ENCODE measurements around the gene GNG14.
"Not testable (repeated sequence)": the region's sequence is repeated elsewhere in the genome, so short reads cannot be mapped to it uniquely, and the experiment has no call there.

DNA sequence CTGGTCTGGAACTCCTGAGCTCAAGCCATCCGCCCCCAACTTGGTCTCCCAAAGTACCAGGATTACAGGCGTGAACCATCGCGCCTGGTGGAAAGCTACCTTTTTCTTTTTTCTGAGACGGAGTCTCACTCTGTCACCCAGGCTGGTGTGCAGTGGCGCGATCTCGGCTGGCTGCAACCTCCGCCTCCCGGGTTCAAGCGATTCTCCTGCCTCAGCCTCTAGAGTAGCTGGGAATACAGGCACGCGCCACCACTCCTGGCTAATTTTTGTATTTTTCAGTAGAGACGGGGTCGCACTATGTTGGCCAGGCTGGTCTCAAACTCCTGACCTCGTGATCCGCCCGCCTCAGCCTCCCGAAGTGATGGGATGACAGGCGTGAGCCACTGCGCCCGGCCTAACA lies 9.6 kb downstream of the GNG14 start:
- TF ChIP-seq, protein P1, sequence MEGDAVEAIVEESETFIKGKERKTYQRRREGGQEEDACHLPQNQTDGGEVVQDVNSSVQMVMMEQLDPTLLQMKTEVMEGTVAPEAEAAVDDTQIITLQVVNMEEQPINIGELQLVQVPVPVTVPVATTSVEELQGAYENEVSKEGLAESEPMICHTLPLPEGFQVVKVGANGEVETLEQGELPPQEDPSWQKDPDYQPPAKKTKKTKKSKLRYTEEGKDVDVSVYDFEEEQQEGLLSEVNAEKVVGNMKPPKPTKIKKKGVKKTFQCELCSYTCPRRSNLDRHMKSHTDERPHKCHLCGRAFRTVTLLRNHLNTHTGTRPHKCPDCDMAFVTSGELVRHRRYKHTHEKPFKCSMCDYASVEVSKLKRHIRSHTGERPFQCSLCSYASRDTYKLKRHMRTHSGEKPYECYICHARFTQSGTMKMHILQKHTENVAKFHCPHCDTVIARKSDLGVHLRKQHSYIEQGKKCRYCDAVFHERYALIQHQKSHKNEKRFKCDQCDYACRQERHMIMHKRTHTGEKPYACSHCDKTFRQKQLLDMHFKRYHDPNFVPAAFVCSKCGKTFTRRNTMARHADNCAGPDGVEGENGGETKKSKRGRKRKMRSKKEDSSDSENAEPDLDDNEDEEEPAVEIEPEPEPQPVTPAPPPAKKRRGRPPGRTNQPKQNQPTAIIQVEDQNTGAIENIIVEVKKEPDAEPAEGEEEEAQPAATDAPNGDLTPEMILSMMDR (IDR thresholded peaks at IDR 0.05 in 2 of 3, conservative IDR thresholded peaks at IDR 0.05 in 1 of 3; ENCODE audit: borderline replicate concordance in 1 of 3, insufficient read depth in 1 of 3, low read depth in 2 of 3, low read length in 2 of 3) = not testable (repeated sequence)
- TF ChIP-seq YY1 (IDR thresholded peaks at IDR 0.05; ENCODE audit: extremely low read depth, insufficient replicate concordance, low read depth, low read length); ZBTB33 (IDR thresholded peaks at IDR 0.05; ENCODE audit: extremely low read depth, insufficient replicate concordance, low read length); POLR2A (IDR thresholded peaks at IDR 0.05; ENCODE audit: borderline replicate concordance, extremely low read depth, insufficient read depth, insufficient read length); JUND (IDR thresholded peaks at IDR 0.05); POLR2AphosphoS5 (IDR thresholded peaks at IDR 0.05; ENCODE audit: low read depth, low read length); RAD21 (IDR thresholded peaks at IDR 0.05; ENCODE audit: low read depth); CEBPB (IDR thresholded peaks at IDR 0.05; ENCODE audit: low read depth); EZH2 (IDR thresholded peaks at IDR 0.05); SRF (IDR thresholded peaks at IDR 0.05; ENCODE audit: low read depth); EGR1 (IDR thresholded peaks at IDR 0.05; ENCODE audit: low read depth): not testable (repeated sequence)
- TF ChIP-seq, protein P2, sequence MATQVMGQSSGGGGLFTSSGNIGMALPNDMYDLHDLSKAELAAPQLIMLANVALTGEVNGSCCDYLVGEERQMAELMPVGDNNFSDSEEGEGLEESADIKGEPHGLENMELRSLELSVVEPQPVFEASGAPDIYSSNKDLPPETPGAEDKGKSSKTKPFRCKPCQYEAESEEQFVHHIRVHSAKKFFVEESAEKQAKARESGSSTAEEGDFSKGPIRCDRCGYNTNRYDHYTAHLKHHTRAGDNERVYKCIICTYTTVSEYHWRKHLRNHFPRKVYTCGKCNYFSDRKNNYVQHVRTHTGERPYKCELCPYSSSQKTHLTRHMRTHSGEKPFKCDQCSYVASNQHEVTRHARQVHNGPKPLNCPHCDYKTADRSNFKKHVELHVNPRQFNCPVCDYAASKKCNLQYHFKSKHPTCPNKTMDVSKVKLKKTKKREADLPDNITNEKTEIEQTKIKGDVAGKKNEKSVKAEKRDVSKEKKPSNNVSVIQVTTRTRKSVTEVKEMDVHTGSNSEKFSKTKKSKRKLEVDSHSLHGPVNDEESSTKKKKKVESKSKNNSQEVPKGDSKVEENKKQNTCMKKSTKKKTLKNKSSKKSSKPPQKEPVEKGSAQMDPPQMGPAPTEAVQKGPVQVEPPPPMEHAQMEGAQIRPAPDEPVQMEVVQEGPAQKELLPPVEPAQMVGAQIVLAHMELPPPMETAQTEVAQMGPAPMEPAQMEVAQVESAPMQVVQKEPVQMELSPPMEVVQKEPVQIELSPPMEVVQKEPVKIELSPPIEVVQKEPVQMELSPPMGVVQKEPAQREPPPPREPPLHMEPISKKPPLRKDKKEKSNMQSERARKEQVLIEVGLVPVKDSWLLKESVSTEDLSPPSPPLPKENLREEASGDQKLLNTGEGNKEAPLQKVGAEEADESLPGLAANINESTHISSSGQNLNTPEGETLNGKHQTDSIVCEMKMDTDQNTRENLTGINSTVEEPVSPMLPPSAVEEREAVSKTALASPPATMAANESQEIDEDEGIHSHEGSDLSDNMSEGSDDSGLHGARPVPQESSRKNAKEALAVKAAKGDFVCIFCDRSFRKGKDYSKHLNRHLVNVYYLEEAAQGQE (IDR thresholded peaks at IDR 0.05; ENCODE audit: low read depth) = not testable (repeated sequence)
